PC-3 (cell line): ENCODE measurements around the gene CPOX.

Experiments used
- CTCF ChIP-seq: fragments of 300-600 bp; sonication (generic); conservative IDR thresholded peaks from 2 replicates; pipeline ENCODE4 v1.5.1; 2017; ENCODE audit warnings: antibody characterized with exemption, low read depth, mild to moderate bottlenecking, low read length
- EZH2 ChIP-seq: fragments of 300-600 bp; sonication (generic); IDR thresholded peaks from one replicate; pipeline ENCODE4 v1.6.1; 2017; ENCODE audit warnings: antibody characterized with exemption, mild to moderate bottlenecking, low read length; ENCODE audit not compliant: unreplicated experiment
- EZH2phosphoT487 ChIP-seq: fragments of 300-600 bp; sonication (generic); IDR thresholded peaks from 2 replicates; pipeline ENCODE4 v1.6.1; 2018; ENCODE audit warnings: mild to moderate bottlenecking, antibody characterized with exemption, low read length, borderline replicate concordance

DNA sequence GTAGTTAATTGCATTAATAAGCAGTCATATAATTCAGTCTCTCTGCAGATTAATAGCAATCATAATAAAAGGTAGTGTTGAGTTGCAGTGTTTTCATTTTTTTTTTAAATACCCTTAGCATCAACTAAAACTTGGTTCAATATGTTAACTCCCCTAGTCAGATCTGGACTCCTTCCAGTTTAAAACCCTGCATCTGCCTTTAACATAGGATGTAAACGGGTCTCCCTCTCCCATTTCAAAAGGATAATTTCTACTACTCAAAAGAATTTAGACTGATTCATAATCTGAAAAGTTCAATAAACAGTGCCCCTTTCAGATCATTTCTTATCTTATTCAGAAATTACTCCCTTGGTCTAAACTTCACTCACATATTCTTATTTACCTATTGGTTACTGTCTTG, 11.4 kb downstream of the CPOX start:
- no peak for TF ChIP-seq CTCF
- no peak for TF ChIP-seq EZH2
- TF ChIP-seq EZH2phosphoT487, result no peak
